ENCODE results near the gene THOP1.
"Not testable (repeated sequence)": the region's sequence is repeated elsewhere in the genome, so short reads cannot be mapped to it uniquely, and the experiment has no call there.

The THOP1 gene

GRCh38 chr19:2812414-2813234, 27.3 kb downstream of the THOP1 start:
- FAIRE-seq (no peak), DNase-seq (ENCODE audit: extremely low spot score, insufficient read length, low read depth) (no peak)

- DNase-seq (ENCODE audit: extremely low spot score, insufficient read length, low read depth) (no peak), FAIRE-seq (no peak)
Observed at GRCh38 chr19:2813235-2814160, 28.2 kb downstream of the THOP1 start.

GRCh38 chr19:2814426-2814825, 29.1 kb downstream of the THOP1 start:
- no peak for FAIRE-seq

GRCh38 chr19:2815191-2815614, 29.9 kb downstream of the THOP1 start:
- FAIRE-seq = no peak
- no peak for DNase-seq (ENCODE audit: extremely low spot score, insufficient read length, low read depth)

More at GRCh38 chr19:2814426-2814825, 29.1 kb downstream of the THOP1 start:
- DNase-seq (ENCODE audit: extremely low spot score, insufficient read length, low read depth) = no peak

- FAIRE-seq = no peak
Observed at GRCh38 chr19:2815923-2816322, 30.6 kb downstream of the THOP1 start.

GRCh38 chr19:2816641-2817040, 31.3 kb downstream of the THOP1 start:
- no peak for DNase-seq (ENCODE audit: extremely low spot score, insufficient read length, low read depth)
- no peak for FAIRE-seq

More at GRCh38 chr19:2815923-2816322, 30.6 kb downstream of the THOP1 start:
- DNase-seq (ENCODE audit: extremely low spot score, insufficient read length, low read depth) = no peak

- FAIRE-seq; DNase-seq (ENCODE audit: extremely low spot score, insufficient read length, low read depth): not testable (repeated sequence)
Observed at GRCh38 chr19:2817237-2817829, 32.0 kb downstream of the THOP1 start.

GRCh38 chr19:2819540-2820111, 34.3 kb downstream of the THOP1 start, which contains the start of gene ZNF554:
Gene ZNF554 (plus strand): TSS chr19:2819868. CDS start chr19:2820072, 204 bp downstream.
- peak; percentile 88 for FAIRE-seq
- peak; percentile 90 for DNase-seq (ENCODE audit: extremely low spot score, insufficient read length, low read depth)

GRCh38 chr19:2820112-2820702, 34.9 kb downstream of the THOP1 start:
- FAIRE-seq = no peak
- DNase-seq (ENCODE audit: extremely low spot score, insufficient read length, low read depth) = no peak

- DNase-seq (ENCODE audit: extremely low spot score, insufficient read length, low read depth) (no peak), FAIRE-seq (no peak)
Observed at GRCh38 chr19:2822846-2823245, 37.5 kb downstream of the THOP1 start.

- FAIRE-seq (no peak), DNase-seq (ENCODE audit: extremely low spot score, insufficient read length, low read depth) (no peak)
Observed at GRCh38 chr19:2823646-2824045, 38.3 kb downstream of the THOP1 start.

- no peak for DNase-seq (ENCODE audit: extremely low spot score, insufficient read length, low read depth)
- FAIRE-seq = no peak
Observed at GRCh38 chr19:2824129-2824528, 38.8 kb downstream of the THOP1 start.

GRCh38 chr19:2827022-2827421, 41.7 kb downstream of the THOP1 start:
- no peak for FAIRE-seq
- DNase-seq (ENCODE audit: extremely low spot score, insufficient read length, low read depth) = no peak

- DNase-seq (ENCODE audit: extremely low spot score, insufficient read length, low read depth) = no peak
- FAIRE-seq = no peak
Observed at GRCh38 chr19:2827840-2828489, 42.7 kb downstream of the THOP1 start.

GRCh38 chr19:2834294-2834871, 49.1 kb downstream of the THOP1 start:
- FAIRE-seq = no peak
- DNase-seq (ENCODE audit: extremely low spot score, insufficient read length, low read depth) = no peak

- DNase-seq (ENCODE audit: extremely low spot score, insufficient read length, low read depth) (no peak), FAIRE-seq (no peak)
Observed at GRCh38 chr19:2837430-2837829, 52.1 kb downstream of the THOP1 start.

GRCh38 chr19:2840794-2841791, 55.8 kb downstream of the THOP1 start, which contains the start of gene ZNF555:
Gene ZNF555 (plus strand): TSS chr19:2841475. CDS start chr19:2841573, 98 bp downstream.
- peak; percentile 99 for FAIRE-seq
- peak; percentile 93 for DNase-seq (ENCODE audit: extremely low spot score, insufficient read length, low read depth)

All from GM18507 (cell line).